Hepatocyte (in vitro differentiated cells): ENCODE results near the gene GDF9. TPM values are rescaled to one million over a fixed set of nuclear protein-coding genes. Genes with fewer than 3 reads are reported as not detected.

Experiments used
- DNase-seq: peaks from one replicate; pipeline ENCODE4 v3.0.0-alpha.2; 2016; ENCODE audit warnings: low spot score
- H2AFZ ChIP-seq: fragments of 200-600 bp; sonication (generic); 2 replicates; pipeline ENCODE4 v1.6.0; 2016; ENCODE audit warnings: antibody characterized with exemption, mild to moderate bottlenecking
- H3K27ac ChIP-seq: fragments of 200-600 bp; sonication (generic); 2 replicates; pipeline ENCODE4 v1.5.1; 2016; ENCODE audit warnings: mild to moderate bottlenecking
- H3K27me3 ChIP-seq: fragments of 200-600 bp; sonication (generic); 2 replicates; pipeline ENCODE4 v1.6.1; 2016
- H3K36me3 ChIP-seq: fragments of 200-600 bp; sonication (generic); replicated peaks from 2 replicates; pipeline ENCODE4 v1.5.1; 2016; ENCODE audit warnings: low read depth; ENCODE audit not compliant: insufficient read depth
- H3K4me1 ChIP-seq: fragments of 200-600 bp; sonication (generic); 2 replicates; pipeline ENCODE4 v1.5.1; 2016; ENCODE audit warnings: mild to moderate bottlenecking, moderate library complexity; ENCODE audit not compliant: insufficient read depth
- H3K4me2 ChIP-seq: fragments of 200-600 bp; sonication (generic); 2 replicates; pipeline ENCODE4 v1.6.0; 2016
- H3K4me3 ChIP-seq: fragments of 200-600 bp; sonication (generic); 2 replicates; pipeline ENCODE4 v1.5.1; 2016; ENCODE audit warnings: mild to moderate bottlenecking
- H3K79me2 ChIP-seq: fragments of 200-600 bp; sonication (generic); 2 replicates; pipeline ENCODE4 v1.6.0; 2017; ENCODE audit warnings: mild to moderate bottlenecking
- H3K9me2 ChIP-seq: fragments of 200-600 bp; sonication (generic); replicated peaks from 2 replicates; pipeline ENCODE4 v1.6.0; 2017; ENCODE audit warnings: mild to moderate bottlenecking; ENCODE audit not compliant: insufficient read depth
- H3K9me3 ChIP-seq: fragments of 200-600 bp; sonication (generic); 2 replicates; pipeline ENCODE4 v1.5.1; 2016; ENCODE audit warnings: low read depth, mild to moderate bottlenecking
- H4K20me1 ChIP-seq: fragments of 200-600 bp; sonication (generic); 2 replicates; pipeline ENCODE4 v1.6.0; 2016; ENCODE audit warnings: mild to moderate bottlenecking; ENCODE audit not compliant: insufficient read depth, poor library complexity, severe bottlenecking
- EZH2 ChIP-seq: fragments of 200-600 bp; sonication (generic); IDR thresholded peaks from 2 replicates; pipeline ENCODE4 v1.6.1; 2016; ENCODE audit warnings: antibody characterized with exemption, mild to moderate bottlenecking, borderline replicate concordance
- EZH2phosphoT487 ChIP-seq: fragments of 200-600 bp; sonication (generic); IDR thresholded peaks from one replicate; pipeline ENCODE4 v1.6.1; 2018; ENCODE audit warnings: antibody characterized with exemption, mild to moderate bottlenecking, low read depth, moderate library complexity; ENCODE audit not compliant: unreplicated experiment, severe bottlenecking
- WGBS: methylation state at CpG from one replicate; pipeline ENCODE4 v1.1.6; 2016; ENCODE audit warnings: low lambda C conversion rate; ENCODE audit errors: missing lambda C conversion rate; 5-methylcytosine and 5-hydroxymethylcytosine counted together
- polyA plus RNA-seq: library from polyadenylated mRNA; unstranded; fragments of >200 nt; fragmentation: Nextera tagmentation; extraction: Ambion mirVana; gene quantifications from 2 replicates; pipeline ENCODE4 v1.2.1, GENCODE V29; 2016
- total RNA-seq: library from RNA; depleted of rRNA; stranded (reverse); fragments of >200 nt; gene quantifications from 2 replicates; pipeline ENCODE4 v1.2.3, GENCODE V29; 2014
- TF ChIP-seq, protein P1 (sequence below): fragments of 200-600 bp; sonication (generic); IDR thresholded peaks from 2 replicates; pipeline ENCODE4 v1.5.1; 2016; ENCODE audit warnings: antibody characterized with exemption, mild to moderate bottlenecking; ENCODE audit not compliant: poor library complexity

Gene GDF9
- total and polyA plus RNA-seq, 2 experiments from 2014 or later: 1.7 to 2.2 TPM

DNA sequence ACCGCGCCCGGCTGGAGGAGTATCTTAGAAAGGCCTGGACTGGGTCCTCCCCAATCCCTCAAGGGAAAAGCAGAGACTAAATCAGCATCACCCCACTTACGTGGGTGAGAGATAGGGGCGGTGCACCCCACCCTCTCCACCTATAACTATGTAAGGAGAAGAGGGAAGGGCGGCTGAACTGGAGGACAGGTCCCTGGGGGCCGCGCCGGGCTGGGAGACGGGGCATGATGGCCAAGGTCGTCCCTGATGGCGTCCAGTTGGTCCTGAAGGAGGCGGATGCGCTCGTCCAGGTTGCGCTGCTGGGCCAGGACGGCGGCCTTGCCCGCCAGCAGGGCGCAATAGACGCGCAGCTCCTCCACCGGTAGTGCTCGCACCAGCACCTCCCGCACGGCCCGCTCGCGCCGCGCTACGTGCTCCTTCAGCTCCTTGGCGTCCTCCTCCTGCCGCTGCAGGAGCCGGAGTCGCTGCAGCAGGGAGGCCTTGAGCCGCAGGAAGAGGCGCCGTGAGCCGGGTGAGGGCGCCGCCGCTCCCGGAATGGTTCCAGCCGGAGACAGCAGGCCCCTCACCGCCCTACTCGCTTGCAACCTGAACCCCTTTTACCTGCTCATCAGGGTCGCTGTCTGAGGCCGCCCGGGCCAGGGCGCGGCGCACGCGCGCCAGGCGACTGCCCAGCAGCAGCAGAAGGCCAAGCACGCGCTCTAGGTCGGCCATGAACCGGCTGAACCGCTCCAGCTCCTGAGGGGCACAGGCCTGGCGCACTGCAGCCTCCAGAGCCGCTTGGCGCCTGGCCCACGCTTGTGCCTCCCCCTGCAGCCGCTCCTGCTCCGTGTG, 43.4 kb downstream of the GDF9 start:
- no peak overlapping the region for H3K4me3 ChIP-seq
- WGBS: 27% methylated on average over 62 of the region's 68 CpGs
- H3K4me2 ChIP-seq: peak overlapping the region; percentile 84

DNA sequence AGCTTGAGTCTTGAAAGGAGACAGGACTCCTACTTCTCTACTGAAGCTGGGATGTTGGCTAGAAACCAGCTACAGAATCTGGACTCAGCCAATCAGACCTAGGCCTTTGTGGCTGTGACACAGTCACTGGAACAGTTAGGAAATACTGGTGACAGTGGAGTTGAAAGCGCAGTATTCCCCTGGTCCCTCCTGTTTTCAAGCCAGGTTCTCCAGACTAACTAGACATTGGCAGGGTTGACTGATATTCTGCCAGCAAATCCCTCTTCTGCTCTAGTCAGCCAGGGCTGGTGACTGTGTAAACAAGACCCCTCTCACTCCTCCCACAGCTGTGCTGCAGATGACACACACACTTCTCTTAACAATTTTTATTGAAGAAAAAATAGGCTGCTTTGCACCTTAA, 44.5 kb downstream of the GDF9 start:
- peaks cover 11% of the 10 kb centered on the region for H3K4me1 ChIP-seq
- H3K27ac ChIP-seq: no peak overlapping the region
- H3K4me2 ChIP-seq: no peak overlapping the region
- WGBS: 86% methylated on average over 1 of the region's 1 CpG
- TF ChIP-seq, protein P1, sequence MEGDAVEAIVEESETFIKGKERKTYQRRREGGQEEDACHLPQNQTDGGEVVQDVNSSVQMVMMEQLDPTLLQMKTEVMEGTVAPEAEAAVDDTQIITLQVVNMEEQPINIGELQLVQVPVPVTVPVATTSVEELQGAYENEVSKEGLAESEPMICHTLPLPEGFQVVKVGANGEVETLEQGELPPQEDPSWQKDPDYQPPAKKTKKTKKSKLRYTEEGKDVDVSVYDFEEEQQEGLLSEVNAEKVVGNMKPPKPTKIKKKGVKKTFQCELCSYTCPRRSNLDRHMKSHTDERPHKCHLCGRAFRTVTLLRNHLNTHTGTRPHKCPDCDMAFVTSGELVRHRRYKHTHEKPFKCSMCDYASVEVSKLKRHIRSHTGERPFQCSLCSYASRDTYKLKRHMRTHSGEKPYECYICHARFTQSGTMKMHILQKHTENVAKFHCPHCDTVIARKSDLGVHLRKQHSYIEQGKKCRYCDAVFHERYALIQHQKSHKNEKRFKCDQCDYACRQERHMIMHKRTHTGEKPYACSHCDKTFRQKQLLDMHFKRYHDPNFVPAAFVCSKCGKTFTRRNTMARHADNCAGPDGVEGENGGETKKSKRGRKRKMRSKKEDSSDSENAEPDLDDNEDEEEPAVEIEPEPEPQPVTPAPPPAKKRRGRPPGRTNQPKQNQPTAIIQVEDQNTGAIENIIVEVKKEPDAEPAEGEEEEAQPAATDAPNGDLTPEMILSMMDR: no peak
- TF ChIP-seq EZH2 (no peak), EZH2phosphoT487 (no peak)
- H3K27me3 ChIP-seq: no peaks in the 10 kb centered on the region
- no peaks in the 10 kb centered on the region for H3K9me2 ChIP-seq
- H2AFZ ChIP-seq: no peak overlapping the region
- no peaks in the 10 kb centered on the region for H4K20me1 ChIP-seq
- peak; percentile 47 for DNase-seq
- H3K79me2 ChIP-seq: no peaks in the 10 kb centered on the region
- H3K36me3 ChIP-seq: no peaks in the 10 kb centered on the region
- no peaks in the 10 kb centered on the region for H3K9me3 ChIP-seq
- H3K4me3 ChIP-seq: no peak overlapping the region

More for the DNA sequence above, 43.4 kb downstream of the GDF9 start:
- H3K79me2 ChIP-seq: no peaks in the 10 kb centered on the region
- H3K4me1 ChIP-seq: peaks cover 11% of the 10 kb centered on the region
- H2AFZ ChIP-seq: peak overlapping the region; percentile 84
- no peaks in the 10 kb centered on the region for H3K9me3 ChIP-seq
- TF ChIP-seq EZH2: no peak
- TF ChIP-seq, protein P1: peak; percentile 10
- no peak for TF ChIP-seq EZH2phosphoT487
- peak overlapping the region; percentile 18 for H3K27ac ChIP-seq
- no peaks in the 10 kb centered on the region for H3K9me2 ChIP-seq
- H3K27me3 ChIP-seq: no peaks in the 10 kb centered on the region
- H4K20me1 ChIP-seq: no peaks in the 10 kb centered on the region
- peak; percentile 76 for DNase-seq
- H3K36me3 ChIP-seq: no peaks in the 10 kb centered on the region

DNA sequence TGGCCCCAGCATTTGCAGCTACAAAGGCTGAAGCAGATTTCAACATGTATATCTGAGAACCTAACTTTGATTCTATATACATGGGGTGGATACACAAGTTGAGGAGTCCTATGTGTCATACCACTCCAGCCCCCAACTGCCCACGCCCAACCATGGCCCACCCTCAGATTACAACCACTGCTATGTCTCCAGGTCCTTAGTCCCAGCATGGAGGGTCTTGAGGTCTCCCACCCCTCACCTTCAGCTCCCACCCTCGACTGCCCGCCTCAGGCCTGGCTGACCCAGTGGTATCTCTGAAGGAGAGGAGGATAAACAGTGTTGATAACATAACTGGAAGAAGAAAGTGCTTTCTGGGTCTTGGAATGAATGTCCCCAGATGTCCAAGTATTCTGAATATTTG, 44.9 kb downstream of the GDF9 start:
- DNase-seq: no peak
- Histone ChIP-seq H3K36me3 (no peaks in the 10 kb centered on the region), H4K20me1 (no peaks in the 10 kb centered on the region), H3K9me2 (no peaks in the 10 kb centered on the region), H2AFZ (no peak overlapping the region), H3K4me1 (peaks cover 11% of the 10 kb centered on the region), H3K27ac (no peak overlapping the region), H3K27me3 (no peaks in the 10 kb centered on the region), H3K4me2 (no peak overlapping the region), H3K4me3 (no peak overlapping the region), H3K79me2 (no peaks in the 10 kb centered on the region), H3K9me3 (no peaks in the 10 kb centered on the region)
- 94% methylated on average over 3 of the region's 3 CpGs for WGBS
- TF ChIP-seq EZH2phosphoT487 (no peak), EZH2 (no peak)
- TF ChIP-seq, protein P1: no peak
